Neural progenitor cell (in vitro differentiated cells): ENCODE measurements around the gene C1orf115. TPM values are rescaled to one million over a fixed set of nuclear protein-coding genes. Genes with fewer than 3 reads are reported as not detected.

Experiments used
- DNase-seq: peaks from one replicate; pipeline ENCODE4 v3.0.0-alpha.2; 2016; ENCODE audit warnings: low spot score
- H2AFZ ChIP-seq: fragments of 200-600 bp; sonication (generic); replicated peaks from 2 replicates; pipeline ENCODE4 v1.6.1; 2016; ENCODE audit warnings: antibody characterized with exemption
- H3F3A ChIP-seq: fragments of 200-600 bp; sonication (generic); 2 replicates; pipeline ENCODE4 v1.6.1; 2016; ENCODE audit warnings: antibody characterized with exemption, low read depth
- H3K27ac ChIP-seq: fragments of 200-600 bp; sonication (generic); 2 replicates; pipeline ENCODE4 v1.5.1; 2016; ENCODE audit warnings: mild to moderate bottlenecking
- H3K27me3 ChIP-seq: fragments of 200-600 bp; sonication (generic); 2 replicates; pipeline ENCODE4 v1.6.1; 2016; ENCODE audit warnings: mild to moderate bottlenecking, moderate library complexity
- H3K36me3 ChIP-seq: fragments of 200-600 bp; sonication (generic); 2 replicates; pipeline ENCODE4 v1.5.1; 2016
- H3K4me1 ChIP-seq: fragments of 200-600 bp; sonication (generic); 2 replicates; pipeline ENCODE4 v1.6.1; 2016; ENCODE audit warnings: mixed run types
- H3K4me2 ChIP-seq: fragments of 200-600 bp; sonication (generic); 2 replicates; pipeline ENCODE4 v1.6.1; 2016
- H3K4me3 ChIP-seq: fragments of 200-600 bp; sonication (generic); 2 replicates; pipeline ENCODE4 v1.5.1; 2016
- H3K79me2 ChIP-seq: fragments of 200-600 bp; sonication (generic); 2 replicates; pipeline ENCODE4 v1.6.1; 2016; ENCODE audit warnings: low read depth
- H3K9ac ChIP-seq: fragments of 200-600 bp; sonication (generic); 2 replicates; pipeline ENCODE4 v1.6.1; 2016
- H3K9me3 ChIP-seq: fragments of 200-600 bp; sonication (generic); 2 replicates; pipeline ENCODE4 v1.5.1; 2016; ENCODE audit warnings: low read depth
- H4K20me1 ChIP-seq: fragments of 200-600 bp; sonication (generic); 2 replicates; pipeline ENCODE4 v1.6.1; 2016; ENCODE audit warnings: low read depth
- H3K27ac Mint-ChIP-seq: 3 replicates; pipeline ENCODE4 v1.8.0; 2021; ENCODE audit warnings: mixed read lengths
- H3K27me3 Mint-ChIP-seq: 2 replicates; pipeline ENCODE4 v1.8.0; 2022; ENCODE audit warnings: low read depth, mild to moderate bottlenecking, inconsistent platforms, moderate library complexity, mixed read lengths; ENCODE audit not compliant: insufficient read depth
- H3K36me3 Mint-ChIP-seq: 3 replicates; pipeline ENCODE4 v1.8.0; 2021; ENCODE audit warnings: mixed read lengths
- H3K4me1 Mint-ChIP-seq: 3 replicates; pipeline ENCODE4 v1.8.0; 2021; ENCODE audit warnings: mixed read lengths
- H3K4me3 Mint-ChIP-seq: 3 replicates; pipeline ENCODE4 v1.8.0; 2021; ENCODE audit warnings: mild to moderate bottlenecking, moderate library complexity, mixed read lengths
- H3K9me3 Mint-ChIP-seq: 3 replicates; pipeline ENCODE4 v1.8.0; 2020; ENCODE audit warnings: mixed read lengths
- EZH2 ChIP-seq: fragments of 200-600 bp; sonication (generic); IDR thresholded peaks from 2 replicates; pipeline ENCODE4 v1.6.1; 2017; ENCODE audit warnings: antibody characterized with exemption, mild to moderate bottlenecking, moderate library complexity
- EZH2phosphoT487 ChIP-seq: fragments of 200-600 bp; sonication (generic); IDR thresholded peaks from 2 replicates; pipeline ENCODE4 v1.6.1; 2017; ENCODE audit warnings: antibody characterized with exemption
- total RNA-seq: library from RNA; depleted of rRNA; stranded (reverse); fragments of >200 nt; gene quantifications from 2 replicates; pipeline ENCODE4 v1.2.3, GENCODE V29; 2015; ENCODE audit warnings: low replicate concordance
- TF ChIP-seq, protein P1 (sequence below): fragments of 200-600 bp; sonication (generic); IDR thresholded peaks from 2 replicates; pipeline ENCODE4 v1.5.1; 2017; ENCODE audit warnings: antibody characterized with exemption, mild to moderate bottlenecking

The C1orf115 gene
- total RNA-seq, 1 donor from 2014 or later, result 6.2 TPM

DNA sequence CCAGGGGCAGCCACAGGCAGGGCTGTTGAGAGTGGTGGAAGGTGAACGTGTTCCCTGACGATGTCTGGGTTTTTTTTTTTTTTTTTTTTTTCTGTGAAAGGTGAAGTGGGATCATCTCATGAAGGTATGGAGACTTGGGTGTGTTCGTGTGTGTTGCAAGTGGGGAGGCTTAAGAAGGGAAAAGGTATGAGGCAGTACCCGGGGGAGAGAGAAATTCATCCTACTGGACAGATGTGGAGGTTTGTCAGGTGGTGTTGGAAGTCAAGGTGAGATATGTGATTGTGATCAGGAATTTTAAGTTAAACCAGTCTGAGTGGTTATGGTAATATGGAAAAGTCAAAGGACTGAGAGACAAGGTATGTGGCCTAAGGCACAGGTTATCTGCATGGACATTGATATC lies 5.3 kb downstream of the C1orf115 start:
- Histone ChIP-seq H2AFZ (no peak overlapping the region), H3K4me2 (no peak overlapping the region), H3K27ac (no peak overlapping the region), H3K9ac (no peak overlapping the region), H3K4me1 (peaks cover 12% of the 10 kb centered on the region), H3K9me3 (no peaks in the 10 kb centered on the region), H3K27me3 (peaks cover 28% of the 10 kb centered on the region), H3F3A (peaks cover 4% of the 10 kb centered on the region), H3K79me2 (no peaks in the 10 kb centered on the region), H3K4me3 (no peak overlapping the region), H4K20me1 (no peaks in the 10 kb centered on the region), H3K36me3 (no peaks in the 10 kb centered on the region)
- Mint-ChIP-seq H3K27me3 (peaks cover 6% of the 10 kb centered on the region), H3K4me1 (peaks cover 8% of the 10 kb centered on the region), H3K4me3 (no peak overlapping the region), H3K36me3 (no peaks in the 10 kb centered on the region), H3K9me3 (no peaks in the 10 kb centered on the region), H3K27ac (no peak overlapping the region)
- no peak for DNase-seq
- no peak for TF ChIP-seq EZH2
- TF ChIP-seq, protein P1, sequence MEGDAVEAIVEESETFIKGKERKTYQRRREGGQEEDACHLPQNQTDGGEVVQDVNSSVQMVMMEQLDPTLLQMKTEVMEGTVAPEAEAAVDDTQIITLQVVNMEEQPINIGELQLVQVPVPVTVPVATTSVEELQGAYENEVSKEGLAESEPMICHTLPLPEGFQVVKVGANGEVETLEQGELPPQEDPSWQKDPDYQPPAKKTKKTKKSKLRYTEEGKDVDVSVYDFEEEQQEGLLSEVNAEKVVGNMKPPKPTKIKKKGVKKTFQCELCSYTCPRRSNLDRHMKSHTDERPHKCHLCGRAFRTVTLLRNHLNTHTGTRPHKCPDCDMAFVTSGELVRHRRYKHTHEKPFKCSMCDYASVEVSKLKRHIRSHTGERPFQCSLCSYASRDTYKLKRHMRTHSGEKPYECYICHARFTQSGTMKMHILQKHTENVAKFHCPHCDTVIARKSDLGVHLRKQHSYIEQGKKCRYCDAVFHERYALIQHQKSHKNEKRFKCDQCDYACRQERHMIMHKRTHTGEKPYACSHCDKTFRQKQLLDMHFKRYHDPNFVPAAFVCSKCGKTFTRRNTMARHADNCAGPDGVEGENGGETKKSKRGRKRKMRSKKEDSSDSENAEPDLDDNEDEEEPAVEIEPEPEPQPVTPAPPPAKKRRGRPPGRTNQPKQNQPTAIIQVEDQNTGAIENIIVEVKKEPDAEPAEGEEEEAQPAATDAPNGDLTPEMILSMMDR, result no peak
- no peak for TF ChIP-seq EZH2phosphoT487

DNA sequence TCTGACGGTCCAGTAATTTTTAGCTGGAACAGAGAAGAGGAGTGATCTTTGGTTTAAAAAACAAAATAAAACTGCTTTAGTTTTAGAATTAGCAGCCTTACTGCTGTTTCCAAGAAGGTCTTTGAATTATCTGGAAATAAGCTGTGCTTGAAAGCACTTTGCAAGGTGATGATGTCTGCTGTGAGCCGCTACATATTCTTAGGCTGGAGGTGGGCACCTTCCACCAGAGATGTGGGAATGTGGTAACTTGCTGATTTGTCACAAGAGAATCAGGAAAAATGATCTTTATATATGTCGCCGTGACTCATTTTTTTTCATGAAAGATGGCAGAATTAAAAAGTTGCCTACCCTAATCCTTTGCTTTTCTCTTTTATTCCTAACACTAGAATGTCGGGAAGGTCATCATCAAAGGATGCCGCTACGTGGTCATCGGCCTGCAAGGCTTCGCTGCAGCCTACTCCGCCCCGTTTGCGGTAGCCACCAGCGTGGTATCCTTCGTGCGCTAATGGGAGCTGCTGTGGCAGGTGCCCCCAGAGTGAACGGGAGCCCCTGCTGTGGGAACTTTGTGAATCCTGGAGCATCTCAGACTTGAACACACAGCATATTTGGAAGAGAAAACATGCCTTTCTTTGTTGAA lies 6.2 kb downstream of the C1orf115 start:
- H3K36me3 ChIP-seq, result no peaks in the 10 kb centered on the region
- DNase-seq, result no peak
- peaks cover 4% of the 10 kb centered on the region for H3K4me1 Mint-ChIP-seq
- no peaks in the 10 kb centered on the region for H4K20me1 ChIP-seq
- no peaks in the 10 kb centered on the region for H3F3A ChIP-seq
- H3K4me1 ChIP-seq, result peaks cover 9% of the 10 kb centered on the region
- H3K27ac ChIP-seq, result no peak overlapping the region
- H3K4me3 Mint-ChIP-seq, result no peak overlapping the region
- H3K27me3 Mint-ChIP-seq, result no peaks in the 10 kb centered on the region
- no peaks in the 10 kb centered on the region for H3K9me3 ChIP-seq
- H3K27ac Mint-ChIP-seq, result no peak overlapping the region
- H3K9me3 Mint-ChIP-seq, result no peaks in the 10 kb centered on the region
- no peak overlapping the region for H3K9ac ChIP-seq
- no peak overlapping the region for H3K4me2 ChIP-seq
- TF ChIP-seq EZH2, result no peak
- TF ChIP-seq, protein P1, result no peak
- TF ChIP-seq EZH2phosphoT487, result no peak
- H2AFZ ChIP-seq, result no peak overlapping the region
- H3K27me3 ChIP-seq, result peaks cover 19% of the 10 kb centered on the region
- H3K4me3 ChIP-seq, result no peak overlapping the region
- H3K36me3 Mint-ChIP-seq, result no peaks in the 10 kb centered on the region
- H3K79me2 ChIP-seq, result no peaks in the 10 kb centered on the region

DNA sequence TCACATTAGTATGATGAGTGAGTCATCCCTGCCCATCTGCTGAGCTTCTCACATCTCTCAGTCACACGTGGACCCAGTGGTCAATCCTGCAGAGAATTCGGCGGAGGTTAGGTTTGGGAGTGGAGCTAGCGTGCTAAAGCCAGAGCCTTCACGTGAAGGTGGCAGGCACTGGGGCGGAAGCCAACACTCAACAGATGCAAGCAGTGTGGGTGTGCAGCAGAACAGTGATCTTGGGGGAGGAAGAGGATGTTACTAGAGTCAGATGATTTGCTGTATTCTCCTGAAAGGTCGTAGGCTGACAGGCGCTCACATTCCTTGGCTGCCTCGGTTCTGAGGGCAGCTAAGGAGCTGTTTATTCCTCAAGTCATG lies 6.7 kb downstream of the C1orf115 start:
- peaks cover 4% of the 10 kb centered on the region for H3K4me1 Mint-ChIP-seq
- no peak for DNase-seq
- Histone ChIP-seq H3K79me2 (no peaks in the 10 kb centered on the region), H2AFZ (no peak overlapping the region), H4K20me1 (no peaks in the 10 kb centered on the region), H3K4me1 (peaks cover 7% of the 10 kb centered on the region), H3K36me3 (no peaks in the 10 kb centered on the region), H3F3A (no peaks in the 10 kb centered on the region), H3K27me3 (peaks cover 14% of the 10 kb centered on the region), H3K27ac (no peak overlapping the region), H3K4me2 (no peak overlapping the region), H3K9me3 (no peaks in the 10 kb centered on the region), H3K9ac (no peak overlapping the region), H3K4me3 (no peak overlapping the region)
- no peak overlapping the region for H3K4me3 Mint-ChIP-seq
- TF ChIP-seq EZH2phosphoT487, result no peak
- no peak for TF ChIP-seq EZH2
- TF ChIP-seq, protein P1, result no peak
- no peaks in the 10 kb centered on the region for H3K36me3 Mint-ChIP-seq
- H3K9me3 Mint-ChIP-seq, result no peaks in the 10 kb centered on the region
- H3K27me3 Mint-ChIP-seq, result no peaks in the 10 kb centered on the region
- no peak overlapping the region for H3K27ac Mint-ChIP-seq
